Lower lobe of right lung (tissue), 2 donors: ENCODE data around the gene EVC. TPM values are rescaled to one million over a fixed set of nuclear protein-coding genes. Genes with fewer than 3 reads are reported as not detected.

Experiments used
- ATAC-seq, 2 donors: fragments of 200-7000 bp; cut with Tn5 transposase; one replicate each; pipeline ENCODE4 v1.9.1; 2020 to 2022; ENCODE audit warnings: mild to moderate bottlenecking in 2 of 2, moderate library complexity in 2 of 2
- DNase-seq: peaks from one replicate; pipeline ENCODE4 v3.0.0-alpha.2; 2020
- H3K27ac ChIP-seq: fragments of 200-600 bp; one replicate; pipeline ENCODE4 v1.8.0; 2022
- H3K27me3 ChIP-seq: fragments of 200-600 bp; one replicate; pipeline ENCODE4 v1.8.0; 2022; ENCODE audit warnings: low read depth
- H3K36me3 ChIP-seq: fragments of 200-600 bp; one replicate; pipeline ENCODE4 v1.8.0; 2022; ENCODE audit warnings: mild to moderate bottlenecking
- H3K4me1 ChIP-seq: fragments of 200-600 bp; one replicate; pipeline ENCODE4 v1.8.0; 2022
- H3K4me3 ChIP-seq: fragments of 200-600 bp; one replicate; pipeline ENCODE4 v1.8.0; 2022; ENCODE audit warnings: mild to moderate bottlenecking
- H3K9me3 ChIP-seq: fragments of 200-600 bp; one replicate; pipeline ENCODE4 v1.8.0; 2022
- intact Hi-C: fragments of 100-400 bp; cut with DNase I; formaldehyde crosslinking; loops from one replicate; pipeline ENCODE4 v1.11.0; 2022
- total RNA-seq: library from RNA; stranded (reverse); fragmentation: NEBNext Ultra II Directional; extraction: Animal tissue kit (Norgen Biotek cat#: 25700); gene quantifications from one replicate; pipeline ENCODE4 v1.2.1, GENCODE V29; 2021
- TF ChIP-seq, protein P1 (sequence below): fragments of 200-600 bp; IDR thresholded peaks from one replicate; pipeline ENCODE4 v1.8.0; 2022; ENCODE audit warnings: antibody characterized with exemption, mild to moderate bottlenecking
- donor health status: DM: no; HTN: yes; CAD: no; lungs with severe emphysema.

EVC gene
- total RNA-seq, 1 donor from 2014 or later, result 24.3 TPM

DNA sequence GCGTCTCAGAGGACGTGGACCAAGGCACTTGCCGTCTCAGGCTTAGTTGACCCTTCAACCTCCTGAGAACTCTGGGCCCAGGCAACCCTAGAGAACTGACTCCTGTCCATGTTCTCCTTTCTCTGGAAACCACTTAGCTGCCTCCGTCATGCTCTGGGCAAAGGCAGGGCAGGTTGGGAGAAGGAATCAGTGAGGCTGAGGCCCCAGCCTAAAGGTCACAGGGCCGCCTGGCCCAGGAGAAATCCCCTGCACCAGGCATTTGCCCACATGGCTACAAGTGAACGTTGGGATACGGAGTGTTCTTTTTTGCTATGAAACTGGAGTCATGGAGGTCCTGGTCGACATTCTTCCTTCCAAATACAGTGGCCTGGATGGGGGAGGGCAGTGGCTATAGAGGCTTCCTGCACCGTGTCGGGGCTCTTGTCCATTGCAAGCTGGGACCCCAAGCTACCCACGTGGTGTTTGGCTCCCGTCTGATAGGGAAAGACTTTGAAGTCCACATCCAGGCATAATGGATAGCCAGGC, 105.9 kb downstream of the EVC start:
- Histone ChIP-seq H3K4me1 (no peaks in the 10 kb centered on the region), H3K9me3 (no peaks in the 10 kb centered on the region), H3K27me3 (no peaks in the 10 kb centered on the region), H3K4me3 (no peak overlapping the region), H3K27ac (no peak overlapping the region), H3K36me3 (peaks cover 34% of the 10 kb centered on the region)
- no peak for DNase-seq
- intact Hi-C loops, result no loop called here
- TF ChIP-seq, protein P1, sequence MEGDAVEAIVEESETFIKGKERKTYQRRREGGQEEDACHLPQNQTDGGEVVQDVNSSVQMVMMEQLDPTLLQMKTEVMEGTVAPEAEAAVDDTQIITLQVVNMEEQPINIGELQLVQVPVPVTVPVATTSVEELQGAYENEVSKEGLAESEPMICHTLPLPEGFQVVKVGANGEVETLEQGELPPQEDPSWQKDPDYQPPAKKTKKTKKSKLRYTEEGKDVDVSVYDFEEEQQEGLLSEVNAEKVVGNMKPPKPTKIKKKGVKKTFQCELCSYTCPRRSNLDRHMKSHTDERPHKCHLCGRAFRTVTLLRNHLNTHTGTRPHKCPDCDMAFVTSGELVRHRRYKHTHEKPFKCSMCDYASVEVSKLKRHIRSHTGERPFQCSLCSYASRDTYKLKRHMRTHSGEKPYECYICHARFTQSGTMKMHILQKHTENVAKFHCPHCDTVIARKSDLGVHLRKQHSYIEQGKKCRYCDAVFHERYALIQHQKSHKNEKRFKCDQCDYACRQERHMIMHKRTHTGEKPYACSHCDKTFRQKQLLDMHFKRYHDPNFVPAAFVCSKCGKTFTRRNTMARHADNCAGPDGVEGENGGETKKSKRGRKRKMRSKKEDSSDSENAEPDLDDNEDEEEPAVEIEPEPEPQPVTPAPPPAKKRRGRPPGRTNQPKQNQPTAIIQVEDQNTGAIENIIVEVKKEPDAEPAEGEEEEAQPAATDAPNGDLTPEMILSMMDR, result no peak
- no peak for ATAC-seq

DNA sequence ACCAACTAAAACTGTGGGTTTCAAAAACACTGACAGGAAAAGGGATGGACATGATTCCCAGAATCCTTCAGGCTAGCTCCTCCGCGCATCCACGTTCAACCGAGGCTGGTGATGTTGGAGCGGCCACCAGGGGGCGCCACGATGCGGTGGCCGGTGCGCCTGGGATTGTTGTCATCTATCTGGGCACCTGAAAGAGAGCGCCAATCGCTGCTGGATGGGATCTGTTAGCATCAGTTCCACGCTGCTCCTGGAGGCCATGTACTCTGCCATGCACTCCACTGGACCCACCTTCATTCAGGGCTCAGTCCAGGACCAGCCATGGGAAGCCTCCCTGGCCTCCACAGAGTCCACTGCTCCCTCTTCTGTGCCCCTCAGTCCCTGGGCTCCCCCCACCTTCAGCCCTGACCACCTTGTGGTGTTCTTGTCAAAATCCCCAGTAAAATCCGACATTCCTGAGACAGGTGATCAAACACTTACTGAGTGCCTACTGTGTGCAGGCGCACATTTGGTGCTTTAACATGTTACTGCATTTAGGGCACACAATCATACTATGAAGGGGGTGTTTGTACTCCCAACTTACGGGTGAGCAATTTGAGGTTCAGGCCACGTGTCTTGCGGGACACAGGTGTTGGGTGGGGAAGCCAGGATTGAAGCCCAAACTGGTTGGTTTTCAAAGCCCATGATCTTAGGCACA, 110.8 kb downstream of the EVC start:
- DNase-seq (no peak), ATAC-seq (no peak)
- Histone ChIP-seq H3K36me3 (peaks cover 39% of the 10 kb centered on the region), H3K27me3 (no peaks in the 10 kb centered on the region), H3K27ac (no peak overlapping the region), H3K4me1 (peaks cover 4% of the 10 kb centered on the region), H3K9me3 (no peaks in the 10 kb centered on the region), H3K4me3 (no peak overlapping the region)
- TF ChIP-seq, protein P1, result peak; percentile 64
- intact Hi-C loops, result no loop called here

DNA sequence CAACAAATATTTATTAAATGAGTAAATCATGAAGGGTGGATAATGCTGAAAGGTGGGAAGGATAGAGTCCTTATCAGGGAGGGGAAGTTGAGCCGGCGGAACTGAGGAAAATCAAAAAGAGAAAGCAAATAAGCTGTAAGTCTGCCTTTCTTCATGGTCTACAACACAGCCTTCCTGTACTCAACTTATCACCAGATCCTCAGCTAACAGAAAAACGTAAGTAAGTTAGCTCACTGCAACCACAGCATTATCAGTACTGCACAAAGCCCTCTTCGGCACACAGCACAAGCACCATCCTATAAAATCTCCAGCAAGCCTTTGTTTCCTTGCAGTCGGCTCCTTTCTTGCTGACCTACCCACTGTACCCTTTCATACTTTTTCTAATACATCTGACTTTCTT, 111.6 kb downstream of the EVC start:
- TF ChIP-seq, protein P1, result no peak
- H3K36me3 ChIP-seq, result peaks cover 39% of the 10 kb centered on the region
- no peaks in the 10 kb centered on the region for H3K9me3 ChIP-seq
- peaks cover 9% of the 10 kb centered on the region for H3K4me1 ChIP-seq
- H3K27ac ChIP-seq, result no peak overlapping the region
- ATAC-seq, result no peak
- intact Hi-C loops, result no loop called here
- no peak for DNase-seq
- H3K27me3 ChIP-seq, result no peaks in the 10 kb centered on the region
- no peak overlapping the region for H3K4me3 ChIP-seq

DNA sequence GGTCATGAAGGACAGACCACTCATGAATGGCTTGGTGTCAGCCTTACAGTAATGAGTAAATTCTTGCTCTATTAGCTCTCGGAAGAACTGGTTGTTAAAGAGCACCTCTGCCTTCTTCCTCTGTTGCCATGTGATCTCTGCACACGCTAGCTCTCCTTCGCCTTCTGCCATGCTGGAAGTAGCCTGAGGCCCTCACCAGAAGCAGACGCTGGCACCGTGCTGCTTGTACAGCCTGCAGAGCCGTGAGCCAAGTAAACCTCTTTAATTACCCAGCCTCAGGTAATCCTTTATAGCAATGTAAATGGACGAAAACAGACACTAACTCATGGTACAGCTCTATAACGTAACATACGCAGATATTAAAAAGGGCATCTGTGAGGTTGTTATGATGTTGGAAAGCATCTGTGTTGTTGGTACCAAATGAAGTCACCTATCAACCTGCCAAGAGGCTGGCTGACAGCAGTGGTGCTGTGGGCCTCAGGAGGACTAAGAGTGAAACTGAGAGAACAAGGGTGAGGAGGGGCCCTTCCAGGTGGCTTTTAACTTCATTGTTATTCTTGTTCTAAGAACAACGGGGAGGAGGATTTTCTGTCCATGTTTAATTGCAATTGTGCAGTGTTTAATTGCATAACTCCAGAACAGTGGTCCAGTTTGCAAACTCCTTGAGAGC, 112.7 kb downstream of the EVC start:
- H3K36me3 ChIP-seq, result peaks cover 36% of the 10 kb centered on the region
- no peak overlapping the region for H3K27ac ChIP-seq
- no peak overlapping the region for H3K4me3 ChIP-seq
- peaks cover 3% of the 10 kb centered on the region for H3K27me3 ChIP-seq
- DNase-seq (no peak), ATAC-seq (no peak)
- H3K4me1 ChIP-seq, result peaks cover 9% of the 10 kb centered on the region
- H3K9me3 ChIP-seq, result no peaks in the 10 kb centered on the region
- intact Hi-C loops, result no loop called here
- TF ChIP-seq, protein P1, result no peak

DNA sequence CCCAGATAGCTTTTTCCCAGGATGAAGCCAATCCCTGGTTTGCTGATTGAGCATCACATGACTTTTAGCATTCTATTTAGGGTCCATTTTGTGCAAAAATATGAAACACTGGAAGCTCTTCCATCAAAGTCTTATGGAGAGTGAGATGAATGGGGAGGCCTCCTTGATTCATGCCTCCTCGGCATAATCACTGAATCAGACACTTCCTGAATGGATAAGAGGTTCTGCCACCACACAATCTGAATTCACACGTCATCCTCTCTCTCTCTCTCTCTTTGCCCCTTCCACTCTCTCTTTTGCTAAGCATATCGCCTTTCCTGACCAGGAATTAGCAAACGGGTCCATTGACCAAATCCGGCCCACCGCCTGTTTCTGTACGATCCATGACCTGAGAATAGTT, 113.2 kb downstream of the EVC start:
- no peak for ATAC-seq
- TF ChIP-seq, protein P1, result no peak

More for the DNA sequence above, 113.2 kb downstream of the EVC start:
- intact Hi-C loops, result no loop called here
- no peaks in the 10 kb centered on the region for H3K9me3 ChIP-seq
- no peak for DNase-seq
- H3K27me3 ChIP-seq, result peaks cover 3% of the 10 kb centered on the region
- H3K4me3 ChIP-seq, result no peak overlapping the region
- H3K36me3 ChIP-seq, result peaks cover 37% of the 10 kb centered on the region
- H3K27ac ChIP-seq, result no peak overlapping the region
- H3K4me1 ChIP-seq, result peaks cover 9% of the 10 kb centered on the region
